Ovary (tissue), 9 donors: ENCODE results near the gene RHO. TPM values are rescaled to one million over a fixed set of nuclear protein-coding genes. Genes with fewer than 3 reads are reported as not detected.
"Not testable (repeated sequence)": the region's sequence is repeated elsewhere in the genome, so short reads cannot be mapped to it uniquely, and the experiment has no call there.

Experiments
- DNase-seq, 5 donors: peaks; one replicate each; pipeline ENCODE4 v3.0.0-alpha.2; 2019 to 2020
- H3K27ac ChIP-seq, 2 donors: fragments of 200-600 bp; one replicate each; pipeline versions ENCODE4 v1.5.1 to v1.8.0; 2019 to 2022
- H3K27me3 ChIP-seq: fragments of 200-600 bp; one replicate; pipeline ENCODE4 v1.8.0; 2022
- H3K36me3 ChIP-seq: fragments of 200-600 bp; sonication (generic); one replicate; pipeline ENCODE4 v1.5.1; 2019
- H3K4me1 ChIP-seq: one replicate; pipeline ENCODE4 v1.8.1; 2013; ENCODE audit warnings: mild to moderate bottlenecking, moderate library complexity; ENCODE audit not compliant: insufficient read depth
- H3K4me3 ChIP-seq: fragments of 200-600 bp; sonication (generic); one replicate; pipeline ENCODE4 v1.5.1; 2017
- H3K9me3 ChIP-seq, 2 donors: fragments of 200-600 bp in 1 of 2; sonication (generic) in 1 of 2; one replicate each; pipeline versions ENCODE4 v1.5.1 to v1.8.1; 2013 to 2019; ENCODE audit warnings: mild to moderate bottlenecking in 1 of 2, moderate library complexity in 1 of 2
- CTCF ChIP-seq, 3 donors: fragments of 450-650 bp in 2 of 3; fragments of 200-600 bp in 1 of 3; IDR thresholded peaks; one replicate each; pipeline versions ENCODE4 v1.5.1 to v1.8.0; 2016 to 2022; ENCODE audit warnings: antibody characterized with exemption in 3 of 3, mild to moderate bottlenecking in 1 of 3
- EP300 ChIP-seq: sonication (generic); formaldehyde crosslinking; IDR thresholded peaks from one replicate; pipeline ENCODE4 v1.6.1; 2017; ENCODE audit warnings: antibody characterized with exemption
- POLR2A ChIP-seq: fragments of 450-650 bp; IDR thresholded peaks from one replicate; pipeline ENCODE4 v1.6.1; 2017; ENCODE audit warnings: antibody characterized with exemption, mild to moderate bottlenecking, moderate library complexity
- WGBS, 3 donors: extraction: QIAGEN DNeasy Blood & Tissue Kit in 1 of 3; methylation state at CpG; one replicate each; pipeline versions ENCODE4 v1.1.5 to v1.1.7; 2013 to 2017; 5-methylcytosine and 5-hydroxymethylcytosine counted together
- intact Hi-C, 4 donors: fragments of 100-400 bp; cut with DNase I; formaldehyde crosslinking; loops; one replicate each; pipeline versions ENCODE4 v1.11.0 to v1.15.1; 2022 to 2023
- polyA plus RNA-seq, 2 donors: library from polyadenylated mRNA; stranded (reverse); fragments of 200-250 nt in 1 of 2; fragments of 350-450 nt in 1 of 2; fragmentation: Illumina TruSeq in 1 of 2; extraction: RNeasy Lipid Tissue Mini Kit (QIAGEN cat#74804) in 1 of 2; gene quantifications; one replicate each; pipeline ENCODE4 v1.2.3, GENCODE V29; 2013 to 2014
- total RNA-seq, 7 donors: library from RNA; depleted of rRNA in 2 of 7; stranded (reverse); fragments of >200 nt in 2 of 7; fragmentation: NEBNext Ultra II Directional in 3 of 7; extraction: Animal tissue kit (Norgen Biotek cat#: 25700) in 3 of 7; gene quantifications; one replicate each; pipeline versions ENCODE4 v1.1.0 to v1.2.4, GENCODE V29; 2016 to 2023
- donor health status: DM: no; HTN: no; CAD: no; lungs with moderate emphysema.
- donor health status: DM: no; HTN: no; CAD: no.
- donor health status: Bipolar disorder and iron deficiency.
- donor health status: DM: yes; HTN: yes; CAD: no.
- donor health status: DM: no; HTN: no; CAD: no.
- donor health status: DM: yes; HTN: yes; CAD: no.

The RHO gene
- total and polyA plus RNA-seq, 9 donors = 0.13 to 0.24 TPM; not detected in 7

GRCh38 chr3:129483870-129484269 lies 44.6 kb upstream of the RHO start:
- DNase-seq = no peak
- H3K27ac ChIP-seq = no peak overlapping the region
- peaks cover 3% of the 10 kb centered on the region for H3K36me3 ChIP-seq
- intact Hi-C loops = loop anchor here in 3 of 4 donors (10.0 kb wide), 3 partner anchors 121 to 451 kb away; partner anchors contain the start of gene PLXND1 (in 1 of the 3)
- no peak overlapping the region for H3K4me3 ChIP-seq
- H3K4me1 ChIP-seq = peaks cover 2% of the 10 kb centered on the region
- no peaks in the 10 kb centered on the region for H3K27me3 ChIP-seq
- H3K9me3 ChIP-seq = no peaks in the 10 kb centered on the region
- WGBS, 3 donors = 80 to 89% (median 84%) methylated on average over 8 of the region's 8 CpGs
- no peak for TF ChIP-seq CTCF (IDR thresholded peaks at IDR 0.05)
- TF ChIP-seq EP300 = no peak

GRCh38 chr3:129485146-129485545 lies 43.3 kb upstream of the RHO start:
- not testable (repeated sequence) for H3K36me3 ChIP-seq, H3K4me3 ChIP-seq

DNA sequence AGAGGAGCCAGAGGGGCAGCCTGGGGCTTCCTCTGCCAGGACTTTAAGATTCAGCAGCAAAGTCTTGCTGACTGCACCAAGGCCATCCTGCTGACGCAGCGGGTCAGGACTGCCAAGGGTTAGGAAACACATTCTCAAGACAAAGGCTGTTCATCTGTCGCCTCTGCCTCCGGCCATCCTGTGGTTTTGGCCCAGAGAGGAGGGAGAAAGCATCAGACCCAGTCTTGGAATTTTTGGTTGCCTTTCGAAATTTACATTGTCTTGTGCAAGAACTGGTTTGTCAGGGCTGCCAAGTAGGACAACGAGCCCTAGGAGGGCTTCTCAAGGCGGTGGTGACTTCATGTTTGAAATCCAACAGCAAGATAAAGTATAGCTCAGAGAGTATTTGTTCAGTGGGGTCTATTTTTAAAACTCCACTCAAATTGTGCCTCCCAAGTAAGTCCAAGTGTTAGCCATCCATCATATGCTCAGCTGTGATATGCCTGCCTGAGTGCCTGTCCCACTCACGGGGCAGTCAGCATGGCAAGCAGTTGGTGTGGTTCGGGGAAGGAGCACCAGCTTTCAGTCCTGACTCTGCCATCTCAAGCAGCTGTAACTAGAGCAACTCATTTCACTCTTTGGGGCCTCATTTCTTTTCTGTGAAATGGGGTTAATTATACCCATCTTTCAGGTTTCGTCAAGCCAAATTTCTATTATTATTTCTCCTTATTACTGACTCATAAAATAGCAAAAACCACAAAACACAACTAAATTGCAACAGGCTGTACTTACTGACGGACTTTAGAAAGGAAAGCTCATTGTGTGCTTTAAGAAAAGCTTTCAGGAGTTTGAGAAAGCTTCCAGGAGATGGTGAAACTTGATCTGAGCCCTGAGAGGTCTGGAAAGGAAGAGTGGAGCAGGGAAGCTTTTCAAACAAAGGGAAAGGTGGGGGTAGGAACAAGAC lies 42.4 kb upstream of the RHO start:
- Histone ChIP-seq H3K4me3 (no peak overlapping the region), H3K36me3 (no peaks in the 10 kb centered on the region), H3K9me3 (no peaks in the 10 kb centered on the region), H3K27ac (peak overlapping the region in 1 of 2 donors; percentile 53), H3K27me3 (no peaks in the 10 kb centered on the region), H3K4me1 (peaks cover 2% of the 10 kb centered on the region)
- intact Hi-C loops = loop anchor here in 3 of 4 donors (5.0 to 10.0 kb wide), 4 partner anchors 119 to 449 kb away; partner anchors contain the start of gene PLXND1 (in 2 of the 3)
- TF ChIP-seq EP300 (no peak), CTCF (IDR thresholded peaks at IDR 0.05) (no peak), POLR2A (no peak)
- DNase-seq = peak; percentile 70 to 82 (median 79)
- 23 to 31% (median 31%) methylated on average over 11 of the region's 11 CpGs for WGBS, 3 donors

More at GRCh38 chr3:129485146-129485545, 43.3 kb upstream of the RHO start:
- not testable (repeated sequence) for DNase-seq, H3K27me3 ChIP-seq, H3K4me1 ChIP-seq, H3K9me3 ChIP-seq
- H3K27ac ChIP-seq = peak overlapping the region in 1 of 2 donors; percentile 53
- intact Hi-C loops = loop anchor here in 3 of 4 donors (5.0 to 10.0 kb wide), 4 partner anchors 120 to 450 kb away; partner anchors contain the start of gene PLXND1 (in 2 of the 3)
- WGBS, 3 donors = 91 to 93% (median 91%) methylated on average over 6 of the region's 6 CpGs

GRCh38 chr3:129486664-129487035 lies 41.8 kb upstream of the RHO start:
- Histone ChIP-seq H3K4me1 (peaks cover 2% of the 10 kb centered on the region), H3K9me3 (no peaks in the 10 kb centered on the region), H3K4me3 (no peak overlapping the region), H3K27me3 (no peaks in the 10 kb centered on the region), H3K27ac (peak overlapping the region in 1 of 2 donors; percentile 53), H3K36me3 (no peaks in the 10 kb centered on the region)
- TF ChIP-seq CTCF (IDR thresholded peaks at IDR 0.05) (no peak), EP300 (no peak), POLR2A (no peak)
- no peak for DNase-seq
- WGBS, 3 donors = 89 to 93% (median 89%) methylated on average over 2 of the region's 2 CpGs
- intact Hi-C loops = loop anchor here in 3 of 4 donors (5.0 to 10.0 kb wide), 4 partner anchors 118 to 448 kb away; partner anchors contain the start of gene PLXND1 (in 2 of the 3)
